Measurements from ENCODE around the gene ERBB3. TPM values are rescaled to one million over a fixed set of nuclear protein-coding genes. Genes with fewer than 3 reads are reported as not detected.

Gene ERBB3
- polyA plus RNA-seq, 1 experiment: 6.0 TPM

DNA sequence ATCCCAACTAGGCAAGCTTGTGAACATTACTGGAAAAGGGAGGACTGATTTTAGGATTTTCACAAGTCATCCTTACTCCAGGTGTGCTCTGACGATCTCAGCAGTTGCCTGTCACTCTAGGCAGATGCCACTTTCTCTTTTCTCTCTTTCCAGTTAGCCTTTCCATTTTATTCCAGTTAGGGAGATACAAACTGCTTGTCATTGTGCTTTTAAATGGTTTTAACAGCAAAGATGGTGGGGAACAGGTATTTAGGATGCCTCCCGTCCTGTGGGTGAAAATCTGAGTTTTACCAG, 25.6 kb downstream of the ERBB3 start:
- ChIA-PET CTCF (interaction anchor here (0.7 to 3.1 kb wide), 6 partner anchors 11 to 117 kb away, joined by 3 to 20 read pairs (median 8); partner anchors contain the start of genes ERBB3 and ZC3H10), POLR2A (no interaction called here)
- TF ChIP-seq, protein P1, sequence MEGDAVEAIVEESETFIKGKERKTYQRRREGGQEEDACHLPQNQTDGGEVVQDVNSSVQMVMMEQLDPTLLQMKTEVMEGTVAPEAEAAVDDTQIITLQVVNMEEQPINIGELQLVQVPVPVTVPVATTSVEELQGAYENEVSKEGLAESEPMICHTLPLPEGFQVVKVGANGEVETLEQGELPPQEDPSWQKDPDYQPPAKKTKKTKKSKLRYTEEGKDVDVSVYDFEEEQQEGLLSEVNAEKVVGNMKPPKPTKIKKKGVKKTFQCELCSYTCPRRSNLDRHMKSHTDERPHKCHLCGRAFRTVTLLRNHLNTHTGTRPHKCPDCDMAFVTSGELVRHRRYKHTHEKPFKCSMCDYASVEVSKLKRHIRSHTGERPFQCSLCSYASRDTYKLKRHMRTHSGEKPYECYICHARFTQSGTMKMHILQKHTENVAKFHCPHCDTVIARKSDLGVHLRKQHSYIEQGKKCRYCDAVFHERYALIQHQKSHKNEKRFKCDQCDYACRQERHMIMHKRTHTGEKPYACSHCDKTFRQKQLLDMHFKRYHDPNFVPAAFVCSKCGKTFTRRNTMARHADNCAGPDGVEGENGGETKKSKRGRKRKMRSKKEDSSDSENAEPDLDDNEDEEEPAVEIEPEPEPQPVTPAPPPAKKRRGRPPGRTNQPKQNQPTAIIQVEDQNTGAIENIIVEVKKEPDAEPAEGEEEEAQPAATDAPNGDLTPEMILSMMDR (IDR thresholded peaks at IDR 0.05; ENCODE audit: insufficient read depth, low read depth, low read length): no peak
- Histone ChIP-seq H3K27me3 (ENCODE audit: control insufficient read depth, insufficient read depth, low read length) (no peaks in the 10 kb centered on the region), H3K36me3 (ENCODE audit: control insufficient read depth, insufficient read depth, low read length) (peaks cover 8% of the 10 kb centered on the region), H3K4me3 (ENCODE audit: low read depth, low read length) (peak overlapping the region; percentile 94)
- no peak for DNase-seq (ENCODE audit: low read depth)

DNA sequence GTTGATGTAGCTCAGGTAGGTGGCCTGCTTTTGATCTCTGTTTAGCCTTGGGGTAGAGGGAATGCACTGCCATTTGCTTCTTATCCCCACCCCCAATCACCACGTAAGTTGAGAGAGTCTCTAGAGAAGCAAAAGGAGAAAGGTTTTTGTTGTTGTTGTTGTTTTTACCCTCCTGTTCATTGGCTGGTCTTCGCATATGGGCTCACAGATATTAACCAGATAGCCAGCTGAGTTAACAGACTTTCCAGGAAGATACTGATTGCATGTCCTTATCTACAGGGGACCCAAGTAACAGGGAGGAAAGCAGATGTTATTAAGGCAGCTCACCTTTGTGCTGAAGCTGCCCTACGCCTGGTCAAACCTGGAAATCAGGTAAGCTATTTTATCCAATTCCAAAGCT, 27.3 kb downstream of the ERBB3 start:
- H3K36me3 ChIP-seq (ENCODE audit: control insufficient read depth, insufficient read depth, low read length): peaks cover 12% of the 10 kb centered on the region
- POLR2A ChIA-PET: no interaction called here
- TF ChIP-seq, protein P1 (IDR thresholded peaks at IDR 0.05; ENCODE audit: insufficient read depth, low read depth, low read length): no peak
- DNase-seq (ENCODE audit: low read depth): no peak
- no peak overlapping the region for H3K4me3 ChIP-seq (ENCODE audit: low read depth, low read length)
- H3K27me3 ChIP-seq (ENCODE audit: control insufficient read depth, insufficient read depth, low read length): no peaks in the 10 kb centered on the region
- CTCF ChIA-PET: interaction anchor here (0.6 to 1.6 kb wide), 6 partner anchors 8 to 151 kb away, joined by 3 to 4 read pairs (median 4); partner anchors contain the start of genes ANKRD52 and SMARCC2

DNA sequence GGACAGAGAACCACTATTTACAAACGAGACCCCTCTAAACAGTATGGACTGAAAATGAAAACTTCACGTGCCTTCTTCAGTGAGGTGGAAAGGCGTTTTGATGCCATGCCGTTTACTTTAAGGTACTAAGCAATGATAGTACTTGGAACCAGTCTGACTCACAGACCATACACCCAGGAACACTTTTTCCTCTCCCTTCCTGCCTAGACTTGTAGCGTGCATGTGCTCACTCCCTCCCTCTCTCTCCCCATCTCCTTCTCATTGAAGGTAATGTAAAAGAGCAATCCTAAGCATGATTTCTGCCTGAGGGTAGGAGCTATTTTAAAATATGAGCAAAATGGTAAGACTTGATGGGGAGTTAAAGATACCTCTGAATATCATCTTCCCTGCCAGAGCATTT, 30.6 kb downstream of the ERBB3 start:
- CTCF ChIA-PET: no interaction called here
- H3K27me3 ChIP-seq (ENCODE audit: control insufficient read depth, insufficient read depth, low read length): no peaks in the 10 kb centered on the region
- POLR2A ChIA-PET: no interaction called here
- H3K4me3 ChIP-seq (ENCODE audit: low read depth, low read length): no peak overlapping the region
- TF ChIP-seq, protein P1 (IDR thresholded peaks at IDR 0.05; ENCODE audit: insufficient read depth, low read depth, low read length): no peak
- DNase-seq (ENCODE audit: low read depth): no peak
- peaks cover 17% of the 10 kb centered on the region for H3K36me3 ChIP-seq (ENCODE audit: control insufficient read depth, insufficient read depth, low read length)

DNA sequence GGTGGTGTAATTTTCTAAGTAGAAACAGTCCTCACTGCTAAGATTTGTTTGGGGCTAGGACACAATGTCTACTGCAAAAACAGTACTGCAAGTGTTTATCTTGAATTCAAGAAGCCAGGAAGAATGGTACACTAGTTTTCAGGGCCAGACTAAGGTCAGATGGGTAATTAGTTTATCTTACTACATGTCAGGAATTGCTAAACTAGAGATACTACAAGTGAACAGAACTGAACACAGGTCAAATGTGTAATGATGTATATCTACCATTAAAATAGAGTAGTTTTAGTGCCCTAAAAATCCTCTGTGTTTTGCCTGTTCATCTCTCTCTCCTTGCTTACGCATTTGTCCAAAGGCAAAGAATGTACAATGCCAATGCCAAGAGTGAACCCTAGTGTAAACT, 34.1 kb downstream of the ERBB3 start:
- no peak for DNase-seq (ENCODE audit: low read depth)
- TF ChIP-seq, protein P1 (IDR thresholded peaks at IDR 0.05; ENCODE audit: insufficient read depth, low read depth, low read length): no peak
- ChIA-PET CTCF (no interaction called here), POLR2A (no interaction called here)
- H3K36me3 ChIP-seq (ENCODE audit: control insufficient read depth, insufficient read depth, low read length): peaks cover 15% of the 10 kb centered on the region
- H3K4me3 ChIP-seq (ENCODE audit: low read depth, low read length): no peak overlapping the region
- no peaks in the 10 kb centered on the region for H3K27me3 ChIP-seq (ENCODE audit: control insufficient read depth, insufficient read depth, low read length)

DNA sequence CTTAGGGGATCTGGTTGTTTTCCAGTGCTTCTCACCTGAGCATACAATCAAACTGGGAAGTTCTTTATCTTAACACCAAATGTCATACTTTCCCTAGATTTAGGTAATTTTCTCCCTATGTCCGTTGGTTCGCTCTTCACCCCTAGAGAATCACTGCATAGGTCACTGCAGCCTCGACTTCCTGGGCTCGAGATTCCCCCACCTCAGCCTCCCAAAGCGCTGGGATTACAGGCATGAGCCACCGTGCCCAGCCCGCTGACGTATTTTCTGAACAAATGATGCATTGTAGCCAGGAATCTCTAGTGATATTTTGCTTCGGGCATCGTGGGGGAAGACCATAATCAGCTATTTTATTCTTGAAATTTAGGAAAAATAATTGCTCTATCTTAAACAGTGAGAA, 35.4 kb downstream of the ERBB3 start:
- Histone ChIP-seq H3K36me3 (ENCODE audit: control insufficient read depth, insufficient read depth, low read length) (peaks cover 13% of the 10 kb centered on the region), H3K27me3 (ENCODE audit: control insufficient read depth, insufficient read depth, low read length) (no peaks in the 10 kb centered on the region), H3K4me3 (ENCODE audit: low read depth, low read length) (peak overlapping the region; percentile 71)
- ChIA-PET CTCF (interaction anchor here (1.4 kb wide), 1 partner anchor 8 kb away, joined by 4 read pairs; no protein-coding TSS in a partner anchor), POLR2A (interaction anchor here (0.7 to 1.3 kb wide), 2 partner anchors 11 to 176 kb away, joined by 5 to 12 read pairs; partner anchors contain the start of gene PA2G4)
- DNase-seq (ENCODE audit: low read depth): no peak
- TF ChIP-seq, protein P1 (IDR thresholded peaks at IDR 0.05; ENCODE audit: insufficient read depth, low read depth, low read length): no peak

Measured in BJ (cell line).